Measurements from ENCODE around the gene PHACTR3. TPM values are rescaled to one million over a fixed set of nuclear protein-coding genes. Genes with fewer than 3 reads are reported as not detected.

The PHACTR3 gene
- total and polyA plus RNA-seq, 2 donors (not counting 1 experiment from before 2014, with no cell fraction given) = not detected

- H3K79me2 ChIP-seq (ENCODE audit: control insufficient read depth, insufficient read depth, low read length) = no peaks in the 10 kb centered on the region
- no peaks in the 10 kb centered on the region for H4K20me1 ChIP-seq (ENCODE audit: control insufficient read depth, extremely low read depth, insufficient read depth, low read length)
- H3K36me3 ChIP-seq (ENCODE audit: control insufficient read depth, insufficient read depth, low read length) = no peaks in the 10 kb centered on the region
- no peak overlapping the region for H3K9ac ChIP-seq (ENCODE audit: insufficient read depth, low read length)
- no peak overlapping the region for H3K27ac ChIP-seq (ENCODE audit: insufficient read depth, low read length)
- no peak for DNase-seq (ENCODE audit: low read depth in 2 of 2)
- no peak overlapping the region for H2AFZ ChIP-seq (ENCODE audit: low read length)
- TF ChIP-seq, protein P1, sequence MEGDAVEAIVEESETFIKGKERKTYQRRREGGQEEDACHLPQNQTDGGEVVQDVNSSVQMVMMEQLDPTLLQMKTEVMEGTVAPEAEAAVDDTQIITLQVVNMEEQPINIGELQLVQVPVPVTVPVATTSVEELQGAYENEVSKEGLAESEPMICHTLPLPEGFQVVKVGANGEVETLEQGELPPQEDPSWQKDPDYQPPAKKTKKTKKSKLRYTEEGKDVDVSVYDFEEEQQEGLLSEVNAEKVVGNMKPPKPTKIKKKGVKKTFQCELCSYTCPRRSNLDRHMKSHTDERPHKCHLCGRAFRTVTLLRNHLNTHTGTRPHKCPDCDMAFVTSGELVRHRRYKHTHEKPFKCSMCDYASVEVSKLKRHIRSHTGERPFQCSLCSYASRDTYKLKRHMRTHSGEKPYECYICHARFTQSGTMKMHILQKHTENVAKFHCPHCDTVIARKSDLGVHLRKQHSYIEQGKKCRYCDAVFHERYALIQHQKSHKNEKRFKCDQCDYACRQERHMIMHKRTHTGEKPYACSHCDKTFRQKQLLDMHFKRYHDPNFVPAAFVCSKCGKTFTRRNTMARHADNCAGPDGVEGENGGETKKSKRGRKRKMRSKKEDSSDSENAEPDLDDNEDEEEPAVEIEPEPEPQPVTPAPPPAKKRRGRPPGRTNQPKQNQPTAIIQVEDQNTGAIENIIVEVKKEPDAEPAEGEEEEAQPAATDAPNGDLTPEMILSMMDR (conservative IDR thresholded peaks at IDR 0.05 in 1 of 2, IDR thresholded peaks at IDR 0.05 in 1 of 2; ENCODE audit: low read depth in 1 of 2, low read length in 2 of 2) = no peak
- TF ChIP-seq EZH2 (IDR thresholded peaks at IDR 0.05; ENCODE audit: low read length, missing control alignments) = no peak
- no peak overlapping the region for H3K4me2 ChIP-seq (ENCODE audit: extremely low read depth, insufficient read depth, low read length)
- no peaks in the 10 kb centered on the region for H3K9me3 ChIP-seq (ENCODE audit: control insufficient read depth, insufficient read depth, low read depth, low read length)
- no peaks in the 10 kb centered on the region for H3K27me3 ChIP-seq (ENCODE audit: control insufficient read depth, insufficient read depth, low read length)
- H3K4me1 ChIP-seq (ENCODE audit: control insufficient read depth, extremely low read depth, insufficient read depth, low read length) = no peaks in the 10 kb centered on the region
- H3K4me3 ChIP-seq (replicated peaks in 1 of 4; ENCODE audit: control extremely low read depth in 1 of 4, insufficient read depth in 1 of 4, low read depth in 3 of 4, low read length in 4 of 4) = no peak overlapping the region
Measured at GRCh38 chr20:59823030-59823423, 218.7 kb downstream of the PHACTR3 start.

DNA sequence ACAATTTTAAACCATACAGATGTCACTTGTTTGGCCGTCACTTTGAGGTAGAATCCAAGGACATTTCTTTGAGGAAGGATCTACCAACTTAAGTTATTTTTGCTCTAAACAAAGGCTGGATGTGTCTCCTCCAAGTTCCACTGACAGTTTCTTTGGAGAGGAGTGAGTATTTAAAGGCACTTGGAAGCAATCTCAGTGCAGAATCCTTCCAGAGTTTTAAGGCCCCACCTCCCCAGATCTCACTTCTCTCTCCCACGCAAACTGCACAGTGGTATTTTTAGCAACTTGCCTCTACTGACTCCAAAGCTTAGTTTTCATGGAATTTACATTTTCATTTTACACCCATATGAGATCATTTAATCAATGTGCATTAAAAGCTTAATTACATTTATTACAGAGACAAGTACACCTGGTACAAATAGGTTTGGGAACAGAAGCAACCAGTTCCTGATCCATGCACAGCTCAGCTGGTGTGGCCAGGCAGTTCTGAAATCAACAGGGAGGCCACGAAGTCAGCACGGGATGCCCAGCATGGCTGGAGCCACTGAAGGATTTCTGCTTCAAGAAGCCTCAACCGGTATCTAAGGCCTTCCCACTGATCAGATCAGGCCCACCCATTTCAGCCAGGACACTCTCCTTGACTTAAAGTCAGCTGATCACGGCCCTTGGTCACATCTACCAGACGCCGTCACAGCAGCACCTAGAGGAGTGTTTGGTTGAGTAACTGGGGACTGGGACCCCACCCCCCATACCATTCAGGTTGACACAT, 219.3 kb downstream of the PHACTR3 start:
- no peaks in the 10 kb centered on the region for H4K20me1 ChIP-seq (ENCODE audit: control insufficient read depth, extremely low read depth, insufficient read depth, low read length)
- no peaks in the 10 kb centered on the region for H3K4me1 ChIP-seq (ENCODE audit: control insufficient read depth, extremely low read depth, insufficient read depth, low read length)
- no peaks in the 10 kb centered on the region for H3K27me3 ChIP-seq (ENCODE audit: control insufficient read depth, insufficient read depth, low read length)
- H3K79me2 ChIP-seq (ENCODE audit: control insufficient read depth, insufficient read depth, low read length) = no peaks in the 10 kb centered on the region
- H3K36me3 ChIP-seq (ENCODE audit: control insufficient read depth, insufficient read depth, low read length) = no peaks in the 10 kb centered on the region
- no peak for DNase-seq (ENCODE audit: low read depth in 2 of 2)
- H3K4me2 ChIP-seq (ENCODE audit: extremely low read depth, insufficient read depth, low read length) = no peak overlapping the region
- no peak overlapping the region for H3K4me3 ChIP-seq (replicated peaks in 1 of 4; ENCODE audit: control extremely low read depth in 1 of 4, insufficient read depth in 1 of 4, low read depth in 3 of 4, low read length in 4 of 4)
- no peak overlapping the region for H3K9ac ChIP-seq (ENCODE audit: insufficient read depth, low read length)
- TF ChIP-seq, protein P1 (conservative IDR thresholded peaks at IDR 0.05 in 1 of 2, IDR thresholded peaks at IDR 0.05 in 1 of 2; ENCODE audit: low read depth in 1 of 2, low read length in 2 of 2) = no peak
- no peak for TF ChIP-seq EZH2 (IDR thresholded peaks at IDR 0.05; ENCODE audit: low read length, missing control alignments)
- H3K27ac ChIP-seq (ENCODE audit: insufficient read depth, low read length) = no peak overlapping the region
- H2AFZ ChIP-seq (ENCODE audit: low read length) = no peak overlapping the region
- no peaks in the 10 kb centered on the region for H3K9me3 ChIP-seq (ENCODE audit: control insufficient read depth, insufficient read depth, low read depth, low read length)

DNA sequence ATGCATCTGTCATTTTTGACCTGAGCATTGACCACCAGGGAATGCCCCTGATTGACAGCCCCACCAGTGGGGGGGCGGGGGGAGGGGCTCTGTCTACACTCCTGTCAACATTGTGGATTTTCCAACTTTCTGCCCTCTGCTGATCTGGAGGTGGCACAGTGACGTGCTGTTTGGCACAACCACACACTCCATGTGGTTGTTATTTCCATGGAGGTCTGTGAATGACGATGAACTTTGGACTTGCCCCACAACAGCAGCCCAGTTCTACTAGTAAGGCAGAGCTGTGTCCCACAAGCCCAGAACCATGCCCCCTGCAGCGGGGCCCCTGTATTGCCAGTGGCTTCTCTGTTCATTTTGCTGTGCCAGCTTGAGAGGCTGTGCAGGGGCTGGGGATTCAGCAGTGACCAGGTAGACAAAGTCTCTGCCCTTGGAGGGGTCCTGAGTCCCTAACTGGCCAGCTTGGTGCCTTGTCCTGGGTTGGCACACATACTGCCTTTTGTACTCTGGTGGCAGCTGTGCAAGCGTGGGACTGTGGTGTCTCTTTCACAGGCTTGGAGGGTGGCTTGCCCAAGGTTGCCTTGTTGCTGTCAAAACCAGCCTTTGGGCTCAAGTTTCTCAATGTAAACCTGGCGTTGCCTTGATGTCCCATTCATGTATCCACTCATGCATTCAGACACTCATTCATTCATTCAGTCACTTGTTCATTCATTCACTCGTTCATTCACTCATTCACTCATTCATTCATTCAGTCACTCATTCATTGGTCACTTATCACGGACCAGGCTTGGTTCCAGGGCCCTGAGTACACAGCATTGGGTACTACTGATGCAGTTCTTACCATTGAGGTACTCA, 220.6 kb downstream of the PHACTR3 start:
- Histone ChIP-seq H3K36me3 (ENCODE audit: control insufficient read depth, insufficient read depth, low read length) (no peaks in the 10 kb centered on the region), H3K4me1 (ENCODE audit: control insufficient read depth, extremely low read depth, insufficient read depth, low read length) (no peaks in the 10 kb centered on the region), H3K4me3 (replicated peaks in 1 of 4; ENCODE audit: control extremely low read depth in 1 of 4, insufficient read depth in 1 of 4, low read depth in 3 of 4, low read length in 4 of 4) (no peak overlapping the region), H3K79me2 (ENCODE audit: control insufficient read depth, insufficient read depth, low read length) (no peaks in the 10 kb centered on the region), H4K20me1 (ENCODE audit: control insufficient read depth, extremely low read depth, insufficient read depth, low read length) (no peaks in the 10 kb centered on the region), H3K9me3 (ENCODE audit: control insufficient read depth, insufficient read depth, low read depth, low read length) (no peaks in the 10 kb centered on the region), H3K9ac (ENCODE audit: insufficient read depth, low read length) (no peak overlapping the region), H3K27me3 (ENCODE audit: control insufficient read depth, insufficient read depth, low read length) (no peaks in the 10 kb centered on the region), H3K27ac (ENCODE audit: insufficient read depth, low read length) (no peak overlapping the region), H2AFZ (ENCODE audit: low read length) (no peak overlapping the region), H3K4me2 (ENCODE audit: extremely low read depth, insufficient read depth, low read length) (no peak overlapping the region)
- TF ChIP-seq, protein P1 (conservative IDR thresholded peaks at IDR 0.05 in 1 of 2, IDR thresholded peaks at IDR 0.05 in 1 of 2; ENCODE audit: low read depth in 1 of 2, low read length in 2 of 2) = no peak
- TF ChIP-seq EZH2 (IDR thresholded peaks at IDR 0.05; ENCODE audit: low read length, missing control alignments) = no peak
- DNase-seq (ENCODE audit: low read depth in 2 of 2) = no peak
